SK-N-SH (cell line): ENCODE measurements around the gene RAB3IL1.

Experiments
- CTCF ChIP-seq: fragments of 200-600 bp; sonication (generic); IDR thresholded peaks from 2 replicates; pipeline ENCODE4 v1.6.1; 2017; ENCODE audit warnings: antibody characterized with exemption, mild to moderate bottlenecking, moderate library complexity
- POLR2AphosphoS5 ChIP-seq: IDR thresholded peaks from 2 replicates; pipeline ENCODE4 v1.6.1; 2012; ENCODE audit warnings: low read depth, low read length
- RFX5 ChIP-seq: IDR thresholded peaks from 2 replicates; pipeline ENCODE4 v1.6.1; 2012; ENCODE audit warnings: mild to moderate bottlenecking, improper control_type of control experiment, low read length

DNA sequence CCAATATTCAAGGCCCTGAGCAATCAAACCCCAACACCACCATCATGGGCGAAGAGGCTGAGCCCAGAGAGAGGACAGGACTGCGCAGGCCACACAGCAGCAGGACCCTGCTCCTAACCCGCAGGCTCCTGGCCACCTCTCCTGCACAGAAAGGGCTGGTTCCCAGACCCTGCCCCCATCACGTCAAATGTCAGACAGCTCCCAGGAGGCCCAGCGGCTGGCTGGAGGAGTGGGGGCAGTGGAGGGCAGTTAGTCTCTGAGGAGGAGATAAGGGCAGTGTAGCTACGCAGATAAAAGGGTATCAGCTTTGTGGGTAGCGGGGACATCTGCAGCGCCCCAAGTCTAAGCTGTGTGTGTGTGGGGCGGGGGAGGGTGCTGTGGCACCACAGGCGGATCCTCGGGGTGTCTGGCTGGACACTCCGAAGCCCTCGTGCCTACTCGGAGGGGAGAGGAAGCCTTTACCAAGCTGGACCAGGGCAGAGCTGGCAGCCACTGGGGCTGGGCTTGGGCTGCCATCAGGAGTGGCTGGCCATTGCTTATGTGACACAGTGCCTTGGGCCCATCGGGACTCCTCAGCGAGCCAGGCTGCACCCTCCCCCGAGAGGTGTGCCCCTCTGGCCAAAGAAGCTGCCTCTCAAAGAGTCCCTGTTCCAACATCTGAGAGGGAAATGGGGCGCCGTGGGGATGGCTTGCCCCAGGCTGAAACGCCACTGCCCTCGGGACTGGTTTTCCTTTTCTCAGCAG is 47.5 kb downstream of the RAB3IL1 start:
- no peak for TF ChIP-seq CTCF
- TF ChIP-seq POLR2AphosphoS5: no peak
- TF ChIP-seq RFX5: no peak
